HG02973 (cell line): ENCODE measurements around the gene DOCK10.
"Not testable (repeated sequence)": the region's sequence is repeated elsewhere in the genome, so short reads cannot be mapped to it uniquely, and the experiment has no call there.

Experiments used
- ATAC-seq: cut with Tn5 transposase; IDR thresholded peaks from one replicate; pipeline ENCODE4 v1.9.1; 2021; ENCODE audit warnings: moderate library complexity; ENCODE audit not compliant: unreplicated experiment

The DOCK10 gene

DNA sequence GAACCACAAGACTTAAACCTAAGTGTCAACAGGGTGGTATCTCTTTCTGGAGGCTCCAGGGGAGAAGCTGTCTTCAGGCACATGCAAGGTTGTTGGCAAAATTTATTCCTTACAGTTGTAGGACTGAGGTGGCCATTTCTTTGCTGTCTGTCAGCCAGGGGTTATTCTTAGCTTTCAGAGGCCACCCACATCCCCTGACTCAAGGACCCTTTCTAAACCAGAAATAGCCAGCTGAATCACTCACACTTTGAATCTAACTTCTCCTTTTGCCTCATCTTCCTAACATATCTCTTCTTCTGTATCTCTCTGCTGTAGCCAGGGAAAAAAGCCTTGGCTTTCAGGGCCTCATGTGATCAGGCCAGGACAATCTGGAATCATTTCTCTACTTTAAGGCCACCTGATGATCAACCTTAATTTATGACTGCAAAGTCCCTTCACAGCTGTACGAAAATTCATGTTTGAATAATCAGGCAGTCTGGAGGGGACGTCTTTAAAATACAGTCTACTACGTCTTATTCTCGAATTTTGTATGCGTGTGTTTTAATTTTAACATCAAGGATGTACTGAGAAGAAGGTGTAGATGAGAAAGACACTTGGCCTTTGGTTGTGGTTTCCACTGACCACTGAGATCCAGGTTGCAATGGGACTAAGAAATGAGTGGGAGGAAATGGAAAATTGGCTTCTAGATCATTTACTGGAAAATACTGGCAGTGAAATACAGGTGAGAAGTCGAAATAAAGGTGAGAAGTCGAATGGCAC lies 90.4 kb downstream of the DOCK10 start:
- peak; percentile 27 for ATAC-seq

DNA sequence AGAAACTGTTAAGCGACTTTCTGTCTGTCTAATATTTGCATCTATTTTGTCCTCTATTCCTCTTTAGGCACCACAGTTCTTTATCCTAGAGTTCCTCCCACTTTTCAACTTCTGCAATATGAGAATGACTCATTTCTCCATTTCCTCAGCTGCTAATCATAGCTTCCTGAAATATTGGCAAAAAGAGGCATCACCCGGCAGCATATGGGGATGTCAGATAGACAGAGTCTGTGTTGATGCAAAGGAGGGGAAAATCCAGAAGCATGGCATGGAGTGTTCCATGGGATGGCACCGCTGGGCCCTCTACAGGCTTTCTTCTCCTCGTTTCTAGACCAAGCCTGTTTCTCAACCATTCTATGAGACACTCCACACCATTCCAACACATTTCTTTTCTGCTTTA lies 93.4 kb downstream of the DOCK10 start:
- no peak for ATAC-seq

- no peak for ATAC-seq
Measured at GRCh38 chr2:224948005-224948404, 94.3 kb downstream of the DOCK10 start.

DNA sequence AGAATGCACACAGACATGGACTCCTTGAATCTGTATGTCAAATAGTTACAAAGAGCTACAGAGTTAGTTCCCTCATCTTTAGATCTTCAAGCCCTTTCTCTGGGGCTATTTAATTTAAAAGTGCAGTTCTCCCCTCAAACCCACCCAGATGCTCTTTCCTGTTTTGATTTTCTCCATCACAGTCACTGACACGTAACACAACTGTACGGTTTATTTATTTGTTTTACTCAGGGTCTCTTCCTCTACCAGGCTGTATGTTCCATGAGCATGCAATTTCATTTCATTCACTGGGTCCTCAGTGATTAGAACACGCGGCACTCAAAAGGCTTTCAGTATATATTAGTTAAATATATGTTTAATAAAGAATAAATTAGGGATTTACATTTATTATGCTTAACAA lies 94.7 kb downstream of the DOCK10 start:
- no peak for ATAC-seq

GRCh38 chr2:224946895-224947294 lies 95.4 kb downstream of the DOCK10 start:
- ATAC-seq = peak; percentile 75

DNA sequence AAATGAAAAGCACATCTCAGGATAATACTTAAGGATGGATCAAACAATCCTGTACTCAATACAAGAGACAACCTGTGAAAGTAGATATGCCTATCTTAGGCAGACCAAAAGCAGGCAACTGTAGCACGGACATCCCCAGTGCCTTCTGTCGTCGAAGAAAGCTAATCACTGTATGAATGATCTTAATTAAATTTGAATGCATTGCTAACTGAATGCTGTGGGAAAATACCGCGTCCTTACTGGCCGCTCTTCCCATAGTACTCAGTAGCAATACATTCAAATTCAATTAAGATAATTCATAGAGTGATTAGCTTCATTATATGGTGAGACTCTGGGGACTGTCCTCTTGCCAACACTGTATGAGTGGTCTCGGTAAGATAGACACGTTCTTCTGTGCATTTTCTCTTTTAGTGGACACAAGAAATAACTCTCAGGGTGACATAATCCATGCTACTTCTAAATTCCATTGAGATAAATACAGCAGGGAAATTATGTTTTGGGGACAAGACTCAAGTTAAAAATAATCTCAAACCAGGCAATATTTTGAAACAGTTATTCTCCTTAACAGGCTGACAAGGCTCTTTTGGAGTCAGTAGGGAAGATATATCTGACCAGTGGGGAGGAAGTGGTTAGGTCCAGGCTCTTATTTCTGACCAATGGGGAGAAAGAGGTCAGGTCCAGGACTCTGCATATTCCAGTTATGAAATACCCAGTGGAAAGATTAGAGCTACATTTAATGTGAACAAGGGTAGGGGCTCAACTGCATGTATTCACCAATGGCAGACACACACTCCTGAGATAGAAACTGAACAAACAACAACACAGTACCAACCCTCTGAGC lies 97.3 kb downstream of the DOCK10 start:
- no peak for ATAC-seq

GRCh38 chr2:224943601-224944041 lies 98.6 kb downstream of the DOCK10 start:
- not testable (repeated sequence) for ATAC-seq

- ATAC-seq = no peak
Measured at GRCh38 chr2:224941960-224942359, 100.3 kb downstream of the DOCK10 start.

DNA sequence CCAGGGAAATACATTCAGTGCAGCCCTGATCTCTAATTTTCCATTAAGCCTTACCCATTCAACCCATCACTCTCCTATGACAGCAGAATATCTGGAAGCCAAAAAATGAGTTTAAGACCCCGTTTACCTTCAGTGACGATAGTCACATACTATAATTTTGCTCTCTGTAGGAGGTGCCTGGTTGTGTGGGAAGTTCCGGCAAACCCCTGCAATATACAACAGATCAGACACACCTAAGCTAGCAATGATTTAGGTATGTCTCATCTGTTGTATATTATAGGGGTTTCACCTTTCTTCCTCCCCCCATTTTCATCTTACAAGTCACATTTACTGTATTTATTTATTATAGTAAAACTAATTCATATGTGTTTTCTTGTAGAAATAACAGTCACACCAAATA lies 101.7 kb downstream of the DOCK10 start:
- no peak for ATAC-seq

DNA sequence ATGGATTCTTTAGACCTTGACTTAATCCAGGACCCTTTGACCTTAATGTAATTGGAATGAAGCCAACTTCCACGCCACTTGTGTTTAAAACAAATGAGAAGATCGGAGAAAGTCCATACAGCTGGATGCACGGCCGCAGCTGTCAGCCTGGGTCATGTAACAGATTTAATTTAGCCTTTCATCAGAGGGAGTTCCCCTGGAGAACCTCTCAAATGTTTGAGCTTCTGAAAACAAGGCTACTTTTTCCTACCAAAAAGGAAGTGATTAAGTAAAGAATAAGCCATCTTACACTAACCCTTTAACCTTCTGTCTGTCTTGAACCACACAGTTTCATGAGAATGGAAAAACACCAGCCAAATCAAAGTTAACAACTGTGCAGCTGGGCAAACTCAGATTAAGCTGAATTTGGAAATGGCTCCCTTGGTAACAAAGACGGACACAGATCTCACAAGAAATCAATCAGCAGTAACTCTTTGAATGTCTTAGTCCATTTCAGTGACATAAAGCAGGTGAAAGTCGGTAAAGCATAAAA lies 103.6 kb downstream of the DOCK10 start:
- peak; percentile 45 for ATAC-seq

DNA sequence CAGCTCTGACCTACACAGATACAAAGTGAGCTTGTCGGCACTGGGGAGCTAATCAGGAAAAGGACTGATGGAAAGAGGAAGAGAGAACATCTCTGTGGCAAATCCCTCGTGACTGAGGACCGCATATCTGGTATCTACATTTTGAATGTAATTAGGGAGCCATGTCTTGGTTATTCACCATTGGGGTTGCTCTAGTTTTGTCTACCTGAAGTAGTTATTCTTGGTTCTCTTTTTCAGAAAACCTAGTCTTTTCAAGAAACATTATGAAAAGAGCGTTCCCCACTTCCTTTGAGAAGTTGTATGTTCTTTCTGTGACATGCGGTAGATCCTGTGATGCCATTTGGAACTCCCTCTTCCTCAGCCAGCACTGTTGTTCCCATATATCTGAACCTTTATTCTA lies 104.4 kb downstream of the DOCK10 start:
- ATAC-seq = peak; percentile 88

GRCh38 chr2:224934526-224935188 lies 107.6 kb downstream of the DOCK10 start:
- no peak for ATAC-seq

DNA sequence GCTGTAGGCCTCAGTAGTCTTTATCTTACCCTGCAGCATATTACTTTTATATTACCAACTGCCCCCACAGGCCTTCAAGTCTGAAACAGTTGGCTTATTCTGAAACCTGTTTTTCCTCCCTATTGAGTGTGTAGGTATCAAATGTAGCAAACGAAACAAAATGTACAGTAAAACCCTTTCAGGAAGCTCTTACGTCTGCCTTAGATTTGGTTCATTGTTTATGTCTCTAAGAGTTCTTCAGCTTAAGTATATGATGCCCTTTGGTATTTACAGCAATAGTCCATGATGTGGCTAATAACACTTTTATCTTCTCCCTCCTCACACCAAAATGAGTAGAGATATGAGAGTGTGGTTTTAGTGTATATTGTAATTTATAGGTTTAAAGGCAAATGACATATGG lies 108.8 kb downstream of the DOCK10 start:
- ATAC-seq = no peak

- ATAC-seq = no peak
Measured at GRCh38 chr2:224932522-224932921, 109.7 kb downstream of the DOCK10 start.

GRCh38 chr2:224931956-224932355 lies 110.3 kb downstream of the DOCK10 start:
- ATAC-seq = no peak

DNA sequence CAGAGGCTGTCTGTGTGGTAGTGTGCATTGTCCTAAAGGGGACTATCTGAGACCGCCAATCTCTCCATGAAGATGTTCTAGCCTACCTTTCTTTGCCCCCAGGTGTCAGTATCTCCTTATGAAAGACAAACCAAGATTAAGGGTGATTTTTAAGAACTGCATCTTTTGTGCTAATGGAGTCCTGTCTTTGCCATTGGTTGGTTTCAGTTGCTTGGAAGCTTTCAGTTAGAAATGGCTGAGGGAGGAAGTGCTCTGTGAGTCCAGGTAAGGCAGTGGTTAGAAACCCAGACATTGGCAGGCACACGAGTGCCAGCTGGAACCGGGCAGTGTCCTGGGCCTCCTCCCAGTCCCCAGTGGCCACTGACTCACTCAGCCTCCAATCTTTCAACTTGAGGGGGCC lies 111.3 kb downstream of the DOCK10 start:
- no peak for ATAC-seq

DNA sequence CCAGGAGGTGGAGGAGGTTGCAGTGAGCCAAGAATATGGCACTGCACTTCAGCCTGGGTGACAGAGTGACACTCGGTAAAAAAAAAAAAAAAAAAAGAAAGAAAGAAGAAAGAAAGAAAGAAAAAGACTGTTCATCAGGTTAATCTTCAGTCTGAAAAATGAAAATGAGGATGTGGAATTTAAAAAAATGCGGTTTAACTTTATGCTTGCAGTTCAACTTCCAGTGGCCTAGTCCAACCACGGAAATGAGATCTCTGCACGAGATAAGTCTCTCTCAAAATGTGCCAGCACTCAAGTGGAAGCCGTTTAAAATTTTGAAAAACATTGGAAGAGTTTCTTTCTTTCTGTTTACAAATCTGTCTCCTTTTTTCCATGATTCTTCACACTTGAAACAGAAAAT lies 112.1 kb downstream of the DOCK10 start:
- no peak for ATAC-seq

GRCh38 chr2:224929512-224929911 lies 112.8 kb downstream of the DOCK10 start:
- no peak for ATAC-seq

DNA sequence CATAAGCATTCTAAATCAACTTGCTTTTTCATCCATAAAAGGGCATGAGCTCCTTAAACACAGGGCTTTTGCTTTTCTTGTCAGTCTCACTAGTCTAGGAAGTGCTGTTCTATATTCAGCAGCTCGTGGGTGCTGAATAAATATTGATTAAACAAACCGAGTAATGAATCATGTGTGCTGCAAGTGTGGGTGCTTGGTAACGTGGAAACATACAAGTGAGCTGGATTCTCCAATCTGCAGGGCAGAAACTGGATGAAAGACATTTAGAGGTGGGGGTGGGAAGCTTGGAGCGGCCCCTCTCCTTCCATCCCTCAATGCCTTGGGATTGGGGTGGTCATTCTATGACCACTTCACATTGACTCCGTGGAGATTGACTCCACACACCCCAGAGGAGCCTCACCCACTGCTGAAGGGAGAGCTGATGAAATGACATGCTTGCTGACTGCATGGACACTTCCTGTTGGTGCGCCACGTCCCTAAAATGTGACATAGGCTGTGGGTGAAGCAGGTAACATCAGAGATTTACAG lies 114.6 kb downstream of the DOCK10 start:
- ATAC-seq = no peak

DNA sequence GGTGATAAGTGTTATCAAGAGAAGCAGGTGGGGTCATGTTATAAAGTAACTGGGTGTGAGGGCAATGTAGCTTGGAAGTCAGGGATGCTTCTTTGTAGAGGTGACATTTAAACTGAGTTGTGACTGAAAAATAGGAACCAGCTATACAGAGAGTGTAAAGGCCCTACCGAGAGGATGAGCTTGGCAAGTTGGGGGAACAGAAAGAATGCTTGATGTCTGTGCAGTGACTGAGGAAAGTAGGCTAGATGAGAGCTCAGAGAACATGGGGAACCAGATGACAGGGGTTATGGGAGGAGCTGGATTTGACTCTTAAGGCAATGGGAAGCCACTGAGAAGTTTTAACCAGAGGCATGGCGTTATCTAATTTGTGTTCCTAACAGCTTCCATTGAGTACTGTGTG lies 115.3 kb downstream of the DOCK10 start:
- no peak for ATAC-seq

DNA sequence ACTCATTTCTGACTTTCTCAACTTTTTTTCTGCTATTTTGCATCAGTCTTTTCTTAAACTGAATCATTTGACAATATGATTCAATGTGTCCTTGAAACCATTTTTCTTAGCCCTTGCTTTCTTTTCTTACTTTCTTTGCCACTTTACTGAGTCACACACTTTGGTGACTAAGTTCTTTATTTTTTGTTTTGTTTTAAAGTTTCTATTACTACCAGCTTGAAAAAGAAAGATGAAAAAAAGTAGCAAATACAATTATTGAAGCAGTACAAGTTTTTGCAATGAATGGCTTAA lies 116.5 kb downstream of the DOCK10 start:
- ATAC-seq = peak; percentile 28
